ENCODE data around the gene AVL9.

Gene AVL9

DNA sequence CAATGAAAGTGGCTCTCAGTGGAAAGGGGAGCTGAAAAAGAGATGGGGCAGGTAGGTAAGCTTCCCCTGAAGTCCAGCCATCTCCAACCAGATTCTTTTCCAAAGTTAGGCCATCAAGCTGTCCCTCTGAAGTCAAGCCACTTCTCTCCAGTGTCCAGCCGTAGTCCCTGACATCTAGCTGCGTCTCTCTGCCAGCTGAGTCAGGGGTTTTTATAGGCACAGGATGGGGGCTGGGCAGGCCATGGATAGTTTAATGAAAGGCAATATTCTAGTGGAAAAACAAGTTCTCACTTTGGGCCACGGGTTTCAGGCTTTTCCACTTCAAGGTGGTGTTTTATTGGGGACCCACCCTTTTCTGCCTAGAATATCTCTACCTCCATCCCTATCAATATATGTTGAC lies 36.8 kb downstream of the AVL9 start:
- Histone ChIP-seq H3K4me3 (ENCODE audit: control insufficient read depth in 1 of 7, extremely low read depth in 1 of 7, insufficient read depth in 4 of 7, low read depth in 2 of 7, low read length in 6 of 7) (no peak overlapping the region), H3K4me1 (ENCODE audit: control extremely low read depth in 1 of 4, control insufficient read depth in 4 of 4, insufficient read depth in 4 of 4, low read length in 3 of 4) (peaks cover 0 to 12% (median 5%) of the 10 kb centered on the region in 4 experiments), H3K9me3 (ENCODE audit: control extremely low read depth in 1 of 5, control insufficient read depth in 4 of 5, insufficient read depth in 2 of 5, low read depth in 1 of 5, low read length in 4 of 5) (peaks cover 0 to 2% (median 0%) of the 10 kb centered on the region in 5 experiments), H3K36me3 (ENCODE audit: control insufficient read depth in 4 of 4, insufficient read depth in 4 of 4, low read length in 3 of 4) (peaks cover 0 to 19% (median 9%) of the 10 kb centered on the region in 4 experiments), H3K27me3 (replicated peaks in 2 of 5; ENCODE audit: control insufficient read depth in 4 of 5, insufficient read depth in 5 of 5, low read length in 4 of 5) (no peaks in the 10 kb centered on the region), H3K27ac (ENCODE audit: insufficient read depth in 1 of 2, low read depth in 1 of 2, low read length in 2 of 2, poor library complexity in 1 of 2, severe bottlenecking in 2 of 2) (no peak overlapping the region)
- ChIA-PET CTCF (no interaction called here), POLR2A (interaction anchor here (1.5 kb wide), 1 partner anchor 37 kb away, joined by 4 read pairs; the partner anchor contains the start of gene AVL9)
- WGBS (ENCODE audit: insufficient coverage): 100% methylated on average over 2 of the region's 3 CpGs
- no peak for DNase-seq

DNA sequence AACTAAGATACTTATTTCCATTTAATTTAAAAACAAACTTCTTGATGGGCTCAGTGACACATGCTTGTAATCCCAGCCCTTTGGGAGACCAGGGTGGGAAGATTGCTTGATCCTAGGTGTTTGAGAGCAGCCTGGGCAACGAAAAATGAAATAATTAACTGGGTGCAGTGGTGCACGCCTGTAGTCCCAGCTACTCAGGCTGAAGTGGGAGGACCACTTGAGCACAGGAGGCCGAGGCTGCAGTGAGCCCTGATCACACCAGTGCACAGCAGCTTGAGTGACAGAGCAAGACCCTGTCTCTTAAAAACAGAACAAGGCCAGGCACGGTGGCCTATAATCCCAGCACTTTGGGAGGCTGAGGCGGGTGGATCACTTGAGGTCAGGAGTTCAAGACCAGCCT lies 37.4 kb downstream of the AVL9 start:
- Histone ChIP-seq H3K27ac (ENCODE audit: insufficient read depth in 1 of 2, low read depth in 1 of 2, low read length in 2 of 2, poor library complexity in 1 of 2, severe bottlenecking in 2 of 2) (peak overlapping the region in 1 of 2 experiments; percentile 68), H3K9me3 (ENCODE audit: control extremely low read depth in 1 of 5, control insufficient read depth in 4 of 5, insufficient read depth in 2 of 5, low read depth in 1 of 5, low read length in 4 of 5) (peaks cover 0 to 2% (median 0%) of the 10 kb centered on the region in 5 experiments), H3K36me3 (ENCODE audit: control insufficient read depth in 4 of 4, insufficient read depth in 4 of 4, low read length in 3 of 4) (peaks cover 1 to 19% (median 9%) of the 10 kb centered on the region in 4 experiments), H3K4me1 (ENCODE audit: control extremely low read depth in 1 of 4, control insufficient read depth in 4 of 4, insufficient read depth in 4 of 4, low read length in 3 of 4) (peaks cover 0 to 12% (median 5%) of the 10 kb centered on the region in 4 experiments), H3K27me3 (replicated peaks in 2 of 5; ENCODE audit: control insufficient read depth in 4 of 5, insufficient read depth in 5 of 5, low read length in 4 of 5) (no peaks in the 10 kb centered on the region), H3K4me3 (ENCODE audit: control insufficient read depth in 1 of 7, extremely low read depth in 1 of 7, insufficient read depth in 4 of 7, low read depth in 2 of 7, low read length in 6 of 7) (no peak overlapping the region)
- ChIA-PET POLR2A (interaction anchor here (1.5 kb wide), 1 partner anchor 37 kb away, joined by 4 read pairs; the partner anchor contains the start of gene AVL9), CTCF (interaction anchor here (1.0 kb wide), 1 partner anchor 42 kb away, joined by 3 read pairs; no protein-coding TSS in a partner anchor)
- no peak for DNase-seq
- 98% methylated on average over 4 of the region's 5 CpGs for WGBS (ENCODE audit: insufficient coverage)

DNA sequence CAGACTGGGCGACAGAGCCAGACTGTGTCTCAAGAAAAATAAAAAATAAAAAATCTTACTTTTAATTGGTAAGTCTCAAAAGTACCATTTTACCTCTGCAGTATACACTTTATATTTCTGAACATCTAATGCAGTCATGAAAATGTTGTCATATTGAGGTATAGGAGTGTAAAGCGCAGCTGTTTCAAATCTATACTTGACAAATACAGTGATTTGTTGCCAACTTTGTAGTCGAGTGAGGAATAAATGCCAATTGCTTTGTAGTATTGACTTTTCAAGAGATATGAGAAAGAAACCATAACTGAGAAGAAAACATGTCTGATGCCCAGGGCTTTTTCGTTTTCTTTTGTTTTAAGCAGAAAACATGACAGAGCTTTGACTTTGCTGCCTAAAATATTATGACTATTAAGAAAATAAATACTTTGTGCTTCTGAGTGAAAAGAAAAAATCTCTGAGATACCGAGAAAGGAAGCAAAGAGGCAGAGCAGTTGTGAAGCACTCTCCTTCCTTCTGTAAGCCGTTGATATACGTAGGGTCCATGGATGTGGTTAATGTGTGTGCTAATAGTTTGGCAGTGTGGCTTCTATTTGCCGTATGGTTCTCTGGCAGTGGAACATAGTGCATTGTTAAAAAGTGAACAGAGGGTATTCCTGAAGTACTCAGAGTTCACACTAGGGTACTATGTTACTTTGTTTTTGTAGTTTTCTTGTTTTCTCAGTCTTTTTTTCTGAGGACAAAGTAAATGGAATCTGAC lies 38.2 kb downstream of the AVL9 start:
- CTCF ChIA-PET: interaction anchor here (1.0 kb wide), 1 partner anchor 42 kb away, joined by 3 read pairs; no protein-coding TSS in a partner anchor
- peaks cover 2 to 15% (median 8%) of the 10 kb centered on the region in 4 experiments for H3K36me3 ChIP-seq (ENCODE audit: control insufficient read depth in 4 of 4, insufficient read depth in 4 of 4, low read length in 3 of 4)
- peak overlapping the region; percentile 47 to 68 for H3K27ac ChIP-seq (ENCODE audit: insufficient read depth in 1 of 2, low read depth in 1 of 2, low read length in 2 of 2, poor library complexity in 1 of 2, severe bottlenecking in 2 of 2)
- POLR2A ChIA-PET: interaction anchor here (1.5 kb wide), 1 partner anchor 38 kb away, joined by 4 read pairs; the partner anchor contains the start of gene AVL9
- peaks cover 0 to 12% (median 5%) of the 10 kb centered on the region in 4 experiments for H3K4me1 ChIP-seq (ENCODE audit: control extremely low read depth in 1 of 4, control insufficient read depth in 4 of 4, insufficient read depth in 4 of 4, low read length in 3 of 4)
- H3K4me3 ChIP-seq (ENCODE audit: control insufficient read depth in 1 of 7, extremely low read depth in 1 of 7, insufficient read depth in 4 of 7, low read depth in 2 of 7, low read length in 6 of 7): peak overlapping the region in 4 of 7 experiments; percentile 13 to 59 (median 21)
- DNase-seq: peak; percentile 48 to 89 (median 72)
- no peaks in the 10 kb centered on the region for H3K27me3 ChIP-seq (replicated peaks in 2 of 5; ENCODE audit: control insufficient read depth in 4 of 5, insufficient read depth in 5 of 5, low read length in 4 of 5)
- 13% methylated on average over 3 of the region's 8 CpGs for WGBS (ENCODE audit: insufficient coverage)
- H3K9me3 ChIP-seq (ENCODE audit: control extremely low read depth in 1 of 5, control insufficient read depth in 4 of 5, insufficient read depth in 2 of 5, low read depth in 1 of 5, low read length in 4 of 5): peaks cover 0 to 2% (median 0%) of the 10 kb centered on the region in 5 experiments

DNA sequence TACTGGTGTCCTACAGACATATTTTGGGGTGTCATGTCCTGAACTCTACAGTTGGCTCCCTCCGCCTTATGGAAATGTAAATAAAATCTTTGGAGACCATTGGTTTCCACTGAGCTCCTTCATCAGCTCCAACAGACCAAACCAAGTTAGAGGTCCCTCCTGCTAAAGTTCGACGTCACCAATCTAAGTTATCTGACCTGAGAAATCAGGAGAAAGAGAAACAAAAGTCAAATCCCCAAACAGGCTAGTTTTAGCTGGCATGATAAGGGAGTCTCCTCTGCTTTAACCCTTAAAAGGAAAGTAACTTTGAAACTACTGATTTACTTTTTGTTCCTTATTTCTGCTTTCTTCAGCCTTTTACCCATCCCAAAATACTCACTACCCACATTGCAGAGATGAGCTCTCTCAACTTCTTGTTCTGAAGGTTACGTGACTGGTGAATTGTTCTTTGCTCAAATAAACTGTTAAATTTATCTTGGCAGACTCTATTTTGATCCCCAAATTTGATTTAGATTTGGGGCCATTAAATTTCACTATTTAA lies 39.9 kb downstream of the AVL9 start:
- Histone ChIP-seq H3K4me1 (ENCODE audit: control extremely low read depth in 1 of 4, control insufficient read depth in 4 of 4, insufficient read depth in 4 of 4, low read length in 3 of 4) (peaks cover 0 to 12% (median 5%) of the 10 kb centered on the region in 4 experiments), H3K9me3 (ENCODE audit: control extremely low read depth in 1 of 5, control insufficient read depth in 4 of 5, insufficient read depth in 2 of 5, low read depth in 1 of 5, low read length in 4 of 5) (peaks cover 0 to 2% (median 0%) of the 10 kb centered on the region in 5 experiments), H3K27ac (ENCODE audit: insufficient read depth in 1 of 2, low read depth in 1 of 2, low read length in 2 of 2, poor library complexity in 1 of 2, severe bottlenecking in 2 of 2) (no peak overlapping the region), H3K27me3 (replicated peaks in 2 of 5; ENCODE audit: control insufficient read depth in 4 of 5, insufficient read depth in 5 of 5, low read length in 4 of 5) (no peaks in the 10 kb centered on the region), H3K36me3 (ENCODE audit: control insufficient read depth in 4 of 4, insufficient read depth in 4 of 4, low read length in 3 of 4) (peaks cover 2 to 15% (median 8%) of the 10 kb centered on the region in 4 experiments), H3K4me3 (ENCODE audit: control insufficient read depth in 1 of 7, extremely low read depth in 1 of 7, insufficient read depth in 4 of 7, low read depth in 2 of 7, low read length in 6 of 7) (no peak overlapping the region)
- POLR2A ChIA-PET: interaction anchor here (0.6 kb wide), 1 partner anchor 44 kb away, joined by 3 read pairs; no protein-coding TSS in a partner anchor
- CTCF ChIA-PET: no interaction called here
- no peak for DNase-seq
- 90% methylated on average over 2 of the region's 4 CpGs for WGBS (ENCODE audit: insufficient coverage)

DNA sequence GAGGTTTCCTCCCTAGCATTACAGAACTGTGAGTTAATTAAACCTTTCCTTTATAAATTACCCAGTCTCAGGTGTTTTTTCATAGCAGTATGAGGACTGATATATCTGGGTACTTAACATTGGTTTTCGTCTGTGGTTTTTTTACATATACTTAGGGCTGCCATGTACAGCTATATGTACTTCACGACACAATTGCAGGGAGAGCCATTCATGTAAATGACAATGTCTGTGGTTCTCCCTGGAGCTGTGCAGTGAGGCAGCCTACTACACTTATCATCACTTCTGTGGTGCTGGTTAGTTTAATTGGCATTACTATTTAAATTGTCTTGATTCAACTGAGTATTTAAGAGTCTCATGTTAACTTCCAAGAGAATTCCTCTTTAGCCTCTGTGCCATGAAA lies 40.7 kb downstream of the AVL9 start:
- H3K27ac ChIP-seq (ENCODE audit: insufficient read depth in 1 of 2, low read depth in 1 of 2, low read length in 2 of 2, poor library complexity in 1 of 2, severe bottlenecking in 2 of 2): no peak overlapping the region
- peaks cover 2 to 15% (median 7%) of the 10 kb centered on the region in 4 experiments for H3K36me3 ChIP-seq (ENCODE audit: control insufficient read depth in 4 of 4, insufficient read depth in 4 of 4, low read length in 3 of 4)
- H3K4me1 ChIP-seq (ENCODE audit: control extremely low read depth in 1 of 4, control insufficient read depth in 4 of 4, insufficient read depth in 4 of 4, low read length in 3 of 4): peaks cover 0 to 12% (median 5%) of the 10 kb centered on the region in 4 experiments
- no peaks in the 10 kb centered on the region for H3K27me3 ChIP-seq (replicated peaks in 2 of 5; ENCODE audit: control insufficient read depth in 4 of 5, insufficient read depth in 5 of 5, low read length in 4 of 5)
- ChIA-PET POLR2A (no interaction called here), CTCF (no interaction called here)
- WGBS (ENCODE audit: insufficient coverage): 100% methylated on average over 1 of the region's 2 CpGs
- H3K4me3 ChIP-seq (ENCODE audit: control insufficient read depth in 1 of 7, extremely low read depth in 1 of 7, insufficient read depth in 4 of 7, low read depth in 2 of 7, low read length in 6 of 7): no peak overlapping the region
- DNase-seq: no peak
- peaks cover 0 to 2% (median 0%) of the 10 kb centered on the region in 5 experiments for H3K9me3 ChIP-seq (ENCODE audit: control extremely low read depth in 1 of 5, control insufficient read depth in 4 of 5, insufficient read depth in 2 of 5, low read depth in 1 of 5, low read length in 4 of 5)

DNA sequence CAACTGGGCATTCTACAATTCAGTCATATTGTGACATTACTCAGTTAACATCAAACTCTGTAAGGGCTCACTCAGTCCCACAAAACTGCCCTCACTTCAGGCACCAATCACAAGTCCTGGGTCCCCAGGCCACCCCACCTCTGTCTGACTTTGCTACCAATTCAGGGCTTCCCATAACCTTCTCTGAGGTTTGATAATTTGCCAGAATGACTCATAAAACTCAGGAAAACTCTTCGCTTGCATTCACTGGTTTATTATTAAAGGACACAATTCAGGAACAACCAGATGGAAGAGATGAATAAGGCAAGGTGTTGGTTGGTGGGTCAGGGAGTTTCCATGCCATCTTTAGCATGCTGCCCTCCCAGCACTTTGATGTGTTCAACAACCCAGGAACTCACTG lies 41.3 kb downstream of the AVL9 start:
- CTCF ChIA-PET: no interaction called here
- no CpG with 5 or more reads among the region's 1 CpG for WGBS (ENCODE audit: insufficient coverage)

More for the DNA sequence above, 41.3 kb downstream of the AVL9 start:
- Histone ChIP-seq H3K4me1 (ENCODE audit: control extremely low read depth in 1 of 4, control insufficient read depth in 4 of 4, insufficient read depth in 4 of 4, low read length in 3 of 4) (peaks cover 0 to 12% (median 5%) of the 10 kb centered on the region in 4 experiments), H3K9me3 (ENCODE audit: control extremely low read depth in 1 of 5, control insufficient read depth in 4 of 5, insufficient read depth in 2 of 5, low read depth in 1 of 5, low read length in 4 of 5) (peaks cover 0 to under 1% (median 0%) of the 10 kb centered on the region in 5 experiments), H3K27me3 (replicated peaks in 2 of 5; ENCODE audit: control insufficient read depth in 4 of 5, insufficient read depth in 5 of 5, low read length in 4 of 5) (no peaks in the 10 kb centered on the region), H3K4me3 (ENCODE audit: control insufficient read depth in 1 of 7, extremely low read depth in 1 of 7, insufficient read depth in 4 of 7, low read depth in 2 of 7, low read length in 6 of 7) (no peak overlapping the region), H3K27ac (ENCODE audit: insufficient read depth in 1 of 2, low read depth in 1 of 2, low read length in 2 of 2, poor library complexity in 1 of 2, severe bottlenecking in 2 of 2) (no peak overlapping the region), H3K36me3 (ENCODE audit: control insufficient read depth in 4 of 4, insufficient read depth in 4 of 4, low read length in 3 of 4) (peaks cover 2 to 12% (median 5%) of the 10 kb centered on the region in 4 experiments)
- POLR2A ChIA-PET: no interaction called here
- no peak for DNase-seq

Data from common myeloid progenitor, CD34-positive (primary cell).